Neural cell (in vitro differentiated cells): Measurements from ENCODE around the gene CES4A.

Source experiments
- EP300 ChIP-seq: fragments of 450-650 bp; conservative IDR thresholded peaks from 2 replicates; pipeline ENCODE4 v1.6.1; 2014; ENCODE audit warnings: antibody characterized with exemption, mild to moderate bottlenecking, moderate library complexity; ENCODE audit not compliant: poor library complexity, severe bottlenecking
- MXI1 ChIP-seq: fragments of 450-650 bp; conservative IDR thresholded peaks from 2 replicates; pipeline ENCODE4 v1.6.1; 2014; ENCODE audit warnings: antibody characterized with exemption, mild to moderate bottlenecking; ENCODE audit not compliant: poor library complexity, severe bottlenecking
- POLR2AphosphoS5 ChIP-seq: IDR thresholded peaks from 2 replicates; pipeline ENCODE4 v1.6.1; 2012
- SMC3 ChIP-seq: fragments of 450-650 bp; conservative IDR thresholded peaks from 2 replicates; pipeline ENCODE4 v1.6.1; 2014; ENCODE audit warnings: antibody characterized with exemption, mild to moderate bottlenecking, moderate library complexity; ENCODE audit not compliant: poor library complexity
- TAF1 ChIP-seq: IDR thresholded peaks from 2 replicates; pipeline ENCODE4 v1.6.1; 2012; ENCODE audit warnings: low read depth
- TF ChIP-seq, protein P1 (sequence below): fragments of 450-650 bp; IDR thresholded peaks from 2 replicates; pipeline ENCODE4 v1.5.1; 2014; ENCODE audit warnings: antibody characterized with exemption, mild to moderate bottlenecking, moderate library complexity; ENCODE audit not compliant: poor library complexity, severe bottlenecking
- TF ChIP-seq, protein P2 (sequence below): IDR thresholded peaks from 2 replicates; pipeline ENCODE4 v1.6.1; 2012; ENCODE audit warnings: borderline replicate concordance

DNA sequence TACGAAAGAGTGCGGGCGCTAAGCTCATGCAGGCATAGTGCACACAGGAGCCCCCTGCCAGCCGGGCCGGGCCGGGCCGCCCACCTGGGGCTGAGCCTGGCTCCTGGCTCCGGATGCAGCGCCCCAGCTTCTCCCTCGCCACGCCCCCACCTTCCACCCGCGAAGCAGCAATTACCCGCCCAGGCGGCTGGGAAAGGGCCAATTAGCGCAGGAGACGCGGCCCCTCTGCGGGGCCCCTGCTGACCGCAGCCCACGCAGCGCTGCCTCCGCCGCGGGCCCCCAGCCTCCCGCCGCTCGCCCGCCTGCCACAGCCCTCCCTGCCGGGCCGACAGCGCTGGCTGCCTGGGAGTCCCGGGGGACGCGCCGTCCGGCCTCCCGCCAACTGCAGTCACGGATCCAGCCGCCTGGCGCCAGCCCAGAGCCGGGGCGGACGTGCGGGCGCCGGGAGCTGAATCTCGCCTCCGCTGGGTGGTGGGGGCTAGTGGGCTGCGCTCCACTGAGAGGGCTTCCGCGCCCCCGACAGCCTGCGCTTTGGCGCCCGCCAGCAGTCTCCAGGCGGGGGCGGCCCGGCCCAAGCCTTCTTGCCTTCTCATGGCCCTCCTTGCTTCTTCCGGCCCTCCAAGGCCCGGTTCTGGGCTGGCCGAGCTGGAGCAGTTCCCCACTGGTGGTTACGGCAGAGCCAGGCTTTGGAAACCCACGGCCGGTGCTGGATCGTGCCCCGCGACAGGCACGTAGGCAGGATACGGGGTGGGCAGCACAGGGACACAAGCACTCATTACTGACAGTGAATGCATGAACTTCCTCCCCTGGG lies 25.6 kb downstream of the CES4A start:
- TF ChIP-seq MXI1 (no peak), EP300 (no peak), POLR2AphosphoS5 (no peak), SMC3 (no peak), TAF1 (no peak)
- TF ChIP-seq, protein P1, sequence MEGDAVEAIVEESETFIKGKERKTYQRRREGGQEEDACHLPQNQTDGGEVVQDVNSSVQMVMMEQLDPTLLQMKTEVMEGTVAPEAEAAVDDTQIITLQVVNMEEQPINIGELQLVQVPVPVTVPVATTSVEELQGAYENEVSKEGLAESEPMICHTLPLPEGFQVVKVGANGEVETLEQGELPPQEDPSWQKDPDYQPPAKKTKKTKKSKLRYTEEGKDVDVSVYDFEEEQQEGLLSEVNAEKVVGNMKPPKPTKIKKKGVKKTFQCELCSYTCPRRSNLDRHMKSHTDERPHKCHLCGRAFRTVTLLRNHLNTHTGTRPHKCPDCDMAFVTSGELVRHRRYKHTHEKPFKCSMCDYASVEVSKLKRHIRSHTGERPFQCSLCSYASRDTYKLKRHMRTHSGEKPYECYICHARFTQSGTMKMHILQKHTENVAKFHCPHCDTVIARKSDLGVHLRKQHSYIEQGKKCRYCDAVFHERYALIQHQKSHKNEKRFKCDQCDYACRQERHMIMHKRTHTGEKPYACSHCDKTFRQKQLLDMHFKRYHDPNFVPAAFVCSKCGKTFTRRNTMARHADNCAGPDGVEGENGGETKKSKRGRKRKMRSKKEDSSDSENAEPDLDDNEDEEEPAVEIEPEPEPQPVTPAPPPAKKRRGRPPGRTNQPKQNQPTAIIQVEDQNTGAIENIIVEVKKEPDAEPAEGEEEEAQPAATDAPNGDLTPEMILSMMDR = peak; percentile 50
- TF ChIP-seq, protein P2, sequence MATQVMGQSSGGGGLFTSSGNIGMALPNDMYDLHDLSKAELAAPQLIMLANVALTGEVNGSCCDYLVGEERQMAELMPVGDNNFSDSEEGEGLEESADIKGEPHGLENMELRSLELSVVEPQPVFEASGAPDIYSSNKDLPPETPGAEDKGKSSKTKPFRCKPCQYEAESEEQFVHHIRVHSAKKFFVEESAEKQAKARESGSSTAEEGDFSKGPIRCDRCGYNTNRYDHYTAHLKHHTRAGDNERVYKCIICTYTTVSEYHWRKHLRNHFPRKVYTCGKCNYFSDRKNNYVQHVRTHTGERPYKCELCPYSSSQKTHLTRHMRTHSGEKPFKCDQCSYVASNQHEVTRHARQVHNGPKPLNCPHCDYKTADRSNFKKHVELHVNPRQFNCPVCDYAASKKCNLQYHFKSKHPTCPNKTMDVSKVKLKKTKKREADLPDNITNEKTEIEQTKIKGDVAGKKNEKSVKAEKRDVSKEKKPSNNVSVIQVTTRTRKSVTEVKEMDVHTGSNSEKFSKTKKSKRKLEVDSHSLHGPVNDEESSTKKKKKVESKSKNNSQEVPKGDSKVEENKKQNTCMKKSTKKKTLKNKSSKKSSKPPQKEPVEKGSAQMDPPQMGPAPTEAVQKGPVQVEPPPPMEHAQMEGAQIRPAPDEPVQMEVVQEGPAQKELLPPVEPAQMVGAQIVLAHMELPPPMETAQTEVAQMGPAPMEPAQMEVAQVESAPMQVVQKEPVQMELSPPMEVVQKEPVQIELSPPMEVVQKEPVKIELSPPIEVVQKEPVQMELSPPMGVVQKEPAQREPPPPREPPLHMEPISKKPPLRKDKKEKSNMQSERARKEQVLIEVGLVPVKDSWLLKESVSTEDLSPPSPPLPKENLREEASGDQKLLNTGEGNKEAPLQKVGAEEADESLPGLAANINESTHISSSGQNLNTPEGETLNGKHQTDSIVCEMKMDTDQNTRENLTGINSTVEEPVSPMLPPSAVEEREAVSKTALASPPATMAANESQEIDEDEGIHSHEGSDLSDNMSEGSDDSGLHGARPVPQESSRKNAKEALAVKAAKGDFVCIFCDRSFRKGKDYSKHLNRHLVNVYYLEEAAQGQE = no peak
